ENCODE data around the gene CCAR1.
"Not testable (repeated sequence)": the region's sequence is repeated elsewhere in the genome, so short reads cannot be mapped to it uniquely, and the experiment has no call there.

Gene CCAR1

DNA sequence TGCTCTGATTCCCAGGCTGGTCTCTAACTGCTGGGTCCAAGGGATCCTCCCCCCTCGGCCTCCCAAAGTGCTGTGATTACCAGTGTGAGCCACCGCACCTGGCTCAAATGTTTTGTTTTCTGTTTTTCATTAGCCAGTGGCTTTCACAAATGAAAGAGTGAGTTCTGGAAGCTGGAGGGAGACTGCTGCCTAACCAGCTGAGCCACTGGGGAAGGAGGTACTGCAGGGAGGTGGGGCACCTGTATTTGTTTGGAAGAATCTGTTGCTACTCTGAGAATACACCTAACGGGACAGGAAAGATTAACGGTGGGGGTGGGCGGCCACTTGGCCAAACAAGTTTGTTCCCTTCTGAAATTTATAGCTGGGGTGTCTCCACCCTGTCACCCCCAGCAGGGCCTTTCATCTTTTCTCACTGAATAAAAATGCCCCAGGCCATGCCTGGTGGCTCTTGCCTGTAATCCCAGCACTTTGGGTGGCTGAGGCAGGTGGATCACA lies 111.0 kb downstream of the CCAR1 start:
- Histone ChIP-seq H3F3A (ENCODE audit: low read depth) (peaks cover 9% of the 10 kb centered on the region; the same call in 1 of the 2 replicates), H4K20me1 (ENCODE audit: insufficient read depth, low read length, poor library complexity, severe bottlenecking) (no peaks in the 10 kb centered on the region), H3K4me1 (ENCODE audit: insufficient read depth, low read length, poor library complexity, severe bottlenecking) (peaks cover 13% of the 10 kb centered on the region), H3K27me3 (ENCODE audit: insufficient read depth, low read length, poor library complexity, severe bottlenecking) (no peaks in the 10 kb centered on the region), H3K36me3 (ENCODE audit: insufficient read depth, low read length) (no peaks in the 10 kb centered on the region), H3K9ac (ENCODE audit: low read depth, low read length, poor library complexity, severe bottlenecking) (no peak overlapping the region), H2AFZ (ENCODE audit: low read length) (no peak overlapping the region), H3K9me2 (replicated peaks; ENCODE audit: low read depth, low read length) (no peaks in the 10 kb centered on the region), H3K4me3 (ENCODE audit: low read length, poor library complexity, severe bottlenecking) (no peak overlapping the region), H3K4me2 (ENCODE audit: low read depth, low read length, poor library complexity, severe bottlenecking) (no peak overlapping the region), H3K9me3 (ENCODE audit: insufficient read depth, low read depth, low read length) (no peaks in the 10 kb centered on the region), H3K79me2 (ENCODE audit: insufficient read depth, low read length) (no peaks in the 10 kb centered on the region)
- TF ChIP-seq, protein P1, sequence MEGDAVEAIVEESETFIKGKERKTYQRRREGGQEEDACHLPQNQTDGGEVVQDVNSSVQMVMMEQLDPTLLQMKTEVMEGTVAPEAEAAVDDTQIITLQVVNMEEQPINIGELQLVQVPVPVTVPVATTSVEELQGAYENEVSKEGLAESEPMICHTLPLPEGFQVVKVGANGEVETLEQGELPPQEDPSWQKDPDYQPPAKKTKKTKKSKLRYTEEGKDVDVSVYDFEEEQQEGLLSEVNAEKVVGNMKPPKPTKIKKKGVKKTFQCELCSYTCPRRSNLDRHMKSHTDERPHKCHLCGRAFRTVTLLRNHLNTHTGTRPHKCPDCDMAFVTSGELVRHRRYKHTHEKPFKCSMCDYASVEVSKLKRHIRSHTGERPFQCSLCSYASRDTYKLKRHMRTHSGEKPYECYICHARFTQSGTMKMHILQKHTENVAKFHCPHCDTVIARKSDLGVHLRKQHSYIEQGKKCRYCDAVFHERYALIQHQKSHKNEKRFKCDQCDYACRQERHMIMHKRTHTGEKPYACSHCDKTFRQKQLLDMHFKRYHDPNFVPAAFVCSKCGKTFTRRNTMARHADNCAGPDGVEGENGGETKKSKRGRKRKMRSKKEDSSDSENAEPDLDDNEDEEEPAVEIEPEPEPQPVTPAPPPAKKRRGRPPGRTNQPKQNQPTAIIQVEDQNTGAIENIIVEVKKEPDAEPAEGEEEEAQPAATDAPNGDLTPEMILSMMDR (conservative IDR thresholded peaks at IDR 0.05; ENCODE audit: low read length) = no peak
- no peak for TF ChIP-seq EZH2phosphoT487 (IDR thresholded peaks at IDR 0.05; ENCODE audit: borderline replicate concordance)

DNA sequence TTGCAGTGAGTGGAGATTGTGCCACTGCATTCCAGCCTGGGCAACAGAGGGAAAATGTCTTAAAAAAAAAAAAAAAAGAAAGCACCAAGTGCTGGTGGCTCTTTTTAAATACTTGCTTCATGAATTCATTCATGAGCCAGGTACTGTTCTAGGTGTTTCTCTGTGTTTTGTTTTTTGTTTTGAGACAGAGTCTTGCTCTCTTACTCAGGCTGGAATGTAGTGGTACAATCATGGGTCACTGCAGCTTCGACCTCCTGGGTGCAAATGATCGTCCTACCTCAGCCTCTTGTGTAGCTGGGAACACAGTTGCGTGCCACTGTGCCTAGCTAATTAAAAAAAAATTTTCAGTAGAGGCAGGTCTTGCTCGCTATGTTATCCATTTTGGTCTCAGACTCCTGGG lies 111.6 kb downstream of the CCAR1 start:
- H2AFZ ChIP-seq (ENCODE audit: low read length) = no peak overlapping the region
- no peaks in the 10 kb centered on the region for H3K9me2 ChIP-seq (replicated peaks; ENCODE audit: low read depth, low read length)
- H3K27me3 ChIP-seq (ENCODE audit: insufficient read depth, low read length, poor library complexity, severe bottlenecking) = no peaks in the 10 kb centered on the region
- TF ChIP-seq, protein P1 (conservative IDR thresholded peaks at IDR 0.05; ENCODE audit: low read length) = no peak
- no peak for TF ChIP-seq EZH2phosphoT487 (IDR thresholded peaks at IDR 0.05; ENCODE audit: borderline replicate concordance)
- no peaks in the 10 kb centered on the region for H3K79me2 ChIP-seq (ENCODE audit: insufficient read depth, low read length)
- H3K4me3 ChIP-seq (ENCODE audit: low read length, poor library complexity, severe bottlenecking) = no peak overlapping the region
- H3F3A ChIP-seq (ENCODE audit: low read depth) = peaks cover 9% of the 10 kb centered on the region; the same call in 1 of the 2 replicates
- H3K4me1 ChIP-seq (ENCODE audit: insufficient read depth, low read length, poor library complexity, severe bottlenecking) = peaks cover 11% of the 10 kb centered on the region
- no peaks in the 10 kb centered on the region for H4K20me1 ChIP-seq (ENCODE audit: insufficient read depth, low read length, poor library complexity, severe bottlenecking)
- no peak overlapping the region for H3K9ac ChIP-seq (ENCODE audit: low read depth, low read length, poor library complexity, severe bottlenecking)
- no peaks in the 10 kb centered on the region for H3K36me3 ChIP-seq (ENCODE audit: insufficient read depth, low read length)
- H3K4me2 ChIP-seq (ENCODE audit: low read depth, low read length, poor library complexity, severe bottlenecking) = no peak overlapping the region
- no peaks in the 10 kb centered on the region for H3K9me3 ChIP-seq (ENCODE audit: insufficient read depth, low read depth, low read length)

- Histone ChIP-seq H3K4me2 (ENCODE audit: low read depth, low read length, poor library complexity, severe bottlenecking) (no peak overlapping the region), H2AFZ (ENCODE audit: low read length) (no peak overlapping the region), H3K9ac (ENCODE audit: low read depth, low read length, poor library complexity, severe bottlenecking) (no peak overlapping the region), H3K4me3 (ENCODE audit: low read length, poor library complexity, severe bottlenecking) (no peak overlapping the region), H3K36me3 (ENCODE audit: insufficient read depth, low read length) (no peaks in the 10 kb centered on the region), H3K9me2 (replicated peaks; ENCODE audit: low read depth, low read length) (no peaks in the 10 kb centered on the region), H3K79me2 (ENCODE audit: insufficient read depth, low read length) (no peaks in the 10 kb centered on the region), H3K9me3 (ENCODE audit: insufficient read depth, low read depth, low read length) (no peaks in the 10 kb centered on the region), H3K27me3 (ENCODE audit: insufficient read depth, low read length, poor library complexity, severe bottlenecking) (no peaks in the 10 kb centered on the region), H3K4me1 (ENCODE audit: insufficient read depth, low read length, poor library complexity, severe bottlenecking) (no peaks in the 10 kb centered on the region), H3F3A (ENCODE audit: low read depth) (no peaks in the 10 kb centered on the region), H4K20me1 (ENCODE audit: insufficient read depth, low read length, poor library complexity, severe bottlenecking) (no peaks in the 10 kb centered on the region)
- TF ChIP-seq, protein P1 (conservative IDR thresholded peaks at IDR 0.05; ENCODE audit: low read length) = no peak
- no peak for TF ChIP-seq EZH2phosphoT487 (IDR thresholded peaks at IDR 0.05; ENCODE audit: borderline replicate concordance)
Observed at GRCh38 chr10:68837626-68838322, 116.7 kb downstream of the CCAR1 start.

DNA sequence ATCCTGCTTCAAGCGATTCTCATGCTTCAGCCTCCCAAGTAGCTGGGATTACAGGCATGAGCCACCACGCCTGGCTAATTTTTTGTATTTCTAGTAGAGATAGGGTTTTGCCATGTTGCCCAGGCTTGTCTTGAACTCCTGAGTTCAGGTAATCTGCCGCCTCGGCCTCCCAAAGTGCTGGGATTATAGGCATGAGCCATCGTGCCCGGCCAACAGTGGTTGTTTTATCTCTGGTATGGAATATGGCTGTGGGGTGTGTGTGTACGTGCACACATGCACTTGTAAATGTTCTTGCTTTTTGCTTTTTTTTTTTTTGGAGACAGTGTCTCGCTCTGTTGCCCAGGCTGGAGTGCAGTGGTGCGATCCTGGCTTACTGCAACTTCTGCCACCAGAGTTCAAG lies 119.6 kb downstream of the CCAR1 start:
- not testable (repeated sequence) for H4K20me1 ChIP-seq (ENCODE audit: insufficient read depth, low read length, poor library complexity, severe bottlenecking); H3K79me2 ChIP-seq (ENCODE audit: insufficient read depth, low read length); H3K4me2 ChIP-seq (ENCODE audit: low read depth, low read length, poor library complexity, severe bottlenecking); H3K9me2 ChIP-seq (replicated peaks; ENCODE audit: low read depth, low read length); H3K4me1 ChIP-seq (ENCODE audit: insufficient read depth, low read length, poor library complexity, severe bottlenecking); H3K9me3 ChIP-seq (ENCODE audit: insufficient read depth, low read depth, low read length); H3K27me3 ChIP-seq (ENCODE audit: insufficient read depth, low read length, poor library complexity, severe bottlenecking); H3K4me3 ChIP-seq (ENCODE audit: low read length, poor library complexity, severe bottlenecking); H3F3A ChIP-seq (ENCODE audit: low read depth); H3K36me3 ChIP-seq (ENCODE audit: insufficient read depth, low read length); H3K9ac ChIP-seq (ENCODE audit: low read depth, low read length, poor library complexity, severe bottlenecking); H2AFZ ChIP-seq (ENCODE audit: low read length)

Data from Loucy (cell line).